GM21529 (cell line): ENCODE data around the gene PCDHGA5.
"Not testable (repeated sequence)": the region's sequence is repeated elsewhere in the genome, so short reads cannot be mapped to it uniquely, and the experiment has no call there.

Source experiments
- ATAC-seq: cut with Tn5 transposase; IDR thresholded peaks from one replicate; pipeline ENCODE4 v1.9.1; 2021; ENCODE audit not compliant: unreplicated experiment

Gene PCDHGA5

DNA sequence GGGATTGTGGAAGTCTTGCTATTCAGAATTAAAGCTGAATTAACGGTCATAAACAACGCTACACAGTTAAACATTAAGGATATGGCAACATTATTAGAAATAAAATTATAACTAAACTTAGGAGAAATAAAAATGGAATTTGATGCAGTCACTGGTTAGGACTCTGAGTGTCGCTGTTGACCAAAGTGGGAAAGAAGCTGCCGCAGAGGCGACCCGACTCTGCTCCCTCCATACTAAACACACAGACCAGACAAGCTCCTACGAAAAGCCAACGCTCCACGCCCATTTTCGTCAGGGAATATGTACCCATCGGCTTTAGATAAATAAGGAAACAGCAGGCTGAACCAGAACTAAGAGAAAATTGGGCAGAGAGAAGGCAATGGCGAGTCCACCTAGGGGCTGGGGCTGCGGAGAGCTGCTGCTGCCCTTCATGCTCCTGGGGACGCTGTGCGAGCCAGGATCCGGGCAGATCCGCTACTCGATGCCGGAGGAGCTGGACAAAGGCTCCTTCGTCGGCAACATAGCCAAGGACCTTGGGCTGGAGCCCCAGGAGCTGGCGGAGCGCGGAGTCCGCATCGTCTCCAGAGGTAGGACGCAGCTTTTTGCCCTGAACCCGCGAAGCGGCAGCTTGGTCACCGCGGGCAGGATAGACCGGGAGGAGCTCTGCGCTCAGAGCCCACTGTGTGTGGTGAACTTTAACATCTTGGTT lies at the start of gene PCDHGA5:
Gene PCDHGA5, plus strand, starts transcription at position 211 of the 709 bp plus-strand sequence. Its CDS starts 169 bp downstream, at position 380.
- ATAC-seq = no peak

DNA sequence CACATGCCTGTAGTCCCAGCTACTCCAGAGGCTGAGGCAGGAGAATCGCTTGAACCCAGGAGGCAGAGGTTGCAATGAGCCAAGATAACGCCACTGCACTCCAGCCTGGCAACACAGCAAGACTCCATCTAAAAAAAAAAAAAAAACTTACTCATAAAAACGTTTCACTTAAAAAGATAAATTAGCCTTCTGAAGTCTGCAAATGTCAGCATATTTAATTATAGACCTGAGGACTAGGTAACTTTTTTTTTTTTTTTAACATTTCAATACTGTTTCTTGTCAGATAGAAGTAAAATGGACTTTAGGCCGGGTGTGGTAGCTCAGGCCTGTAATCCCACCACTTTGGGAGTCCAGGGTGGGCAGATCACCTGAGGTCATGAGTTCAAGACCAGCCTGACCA lies 47.0 kb upstream of the PCDHGA5 start:
- not testable (repeated sequence) for ATAC-seq

DNA sequence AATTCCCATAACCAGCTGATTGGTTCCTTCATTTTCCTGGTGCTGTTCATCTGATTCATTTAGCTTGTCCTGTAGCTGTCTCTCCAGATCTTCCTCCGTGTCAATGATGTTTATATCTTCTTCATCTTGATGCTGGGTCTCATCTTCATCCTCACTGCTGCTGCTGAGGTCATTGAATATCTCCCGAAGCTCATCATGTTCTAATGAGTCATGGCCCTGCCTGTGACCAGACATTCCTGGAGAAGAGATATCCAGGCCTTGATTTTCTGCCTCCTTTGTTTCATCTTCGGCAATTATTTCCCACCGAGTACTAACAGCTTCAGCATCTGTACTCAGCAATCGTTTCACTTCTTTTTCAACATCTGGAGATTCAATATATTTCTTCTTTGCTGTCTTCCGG lies 44.8 kb upstream of the PCDHGA5 start:
- ATAC-seq = no peak

DNA sequence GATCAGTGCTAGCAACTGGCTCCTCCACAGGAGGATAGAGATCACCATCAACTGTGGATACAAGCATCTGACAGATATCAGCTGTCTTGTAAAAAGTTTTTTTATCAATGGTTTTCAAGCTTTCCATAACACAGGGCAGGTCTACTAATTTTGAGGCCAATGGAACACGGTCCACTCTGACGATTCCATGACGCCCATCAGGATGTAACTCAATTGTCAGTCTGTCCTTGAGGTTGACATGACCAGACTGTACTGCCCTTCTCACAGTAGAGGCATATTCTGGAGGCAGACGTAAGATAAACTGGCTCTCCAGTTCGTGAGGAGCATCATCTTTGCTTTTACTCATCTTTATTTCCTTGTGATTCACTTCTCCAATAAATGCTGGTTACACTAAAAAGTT lies 44.3 kb upstream of the PCDHGA5 start:
- no peak for ATAC-seq

DNA sequence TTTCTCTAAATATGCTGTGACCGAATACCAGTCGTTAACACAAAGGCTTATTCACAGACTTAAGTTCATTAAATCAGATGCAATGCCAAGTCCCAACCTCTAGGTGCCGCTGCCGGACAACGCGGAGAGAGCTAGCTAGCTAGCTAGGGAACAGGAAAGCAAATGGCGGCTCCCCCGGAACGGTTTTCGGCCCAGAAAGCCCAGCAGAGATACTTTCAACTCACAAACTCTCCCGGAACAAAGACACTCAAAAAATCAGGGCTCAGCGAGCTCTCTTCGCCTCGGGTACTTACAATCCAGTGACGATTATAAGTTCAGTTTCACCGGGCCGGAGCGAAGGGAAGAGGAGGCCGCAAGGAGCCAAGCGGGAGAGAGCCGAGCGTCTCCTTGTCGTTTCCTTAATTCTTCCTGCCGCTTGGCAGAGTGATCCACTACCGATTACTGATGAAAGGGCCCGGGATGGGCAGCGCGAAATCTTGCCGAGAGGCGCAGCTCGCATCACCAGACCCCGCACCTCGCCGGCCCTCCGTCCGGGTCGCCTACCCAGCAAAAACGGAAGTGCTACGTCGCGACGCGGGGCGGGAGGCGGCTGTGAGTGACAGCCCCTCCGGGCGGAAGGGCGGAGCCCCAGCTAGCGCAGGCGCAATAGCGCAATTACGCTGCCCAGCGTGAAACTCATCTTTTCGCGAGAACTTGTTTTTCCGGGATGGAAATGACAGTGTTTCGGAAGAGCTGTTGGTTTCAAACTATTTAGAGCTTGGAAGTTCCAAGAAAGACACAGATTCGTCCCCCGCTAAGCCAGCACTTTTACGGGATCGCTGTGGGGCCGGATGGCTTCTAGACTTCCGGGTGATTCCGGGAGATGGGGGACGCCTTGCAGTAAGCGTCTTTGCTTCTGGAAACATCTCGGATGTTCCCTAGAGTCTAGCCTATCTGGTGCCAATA lies 43.5 kb upstream of the PCDHGA5 start, which contains the start of gene TAF7:
Gene TAF7, minus strand, starts transcription at position 560 of the 945 bp plus-strand sequence. CDS start 740 bp downstream, outside the sequence.
- peak; percentile 93 for ATAC-seq

DNA sequence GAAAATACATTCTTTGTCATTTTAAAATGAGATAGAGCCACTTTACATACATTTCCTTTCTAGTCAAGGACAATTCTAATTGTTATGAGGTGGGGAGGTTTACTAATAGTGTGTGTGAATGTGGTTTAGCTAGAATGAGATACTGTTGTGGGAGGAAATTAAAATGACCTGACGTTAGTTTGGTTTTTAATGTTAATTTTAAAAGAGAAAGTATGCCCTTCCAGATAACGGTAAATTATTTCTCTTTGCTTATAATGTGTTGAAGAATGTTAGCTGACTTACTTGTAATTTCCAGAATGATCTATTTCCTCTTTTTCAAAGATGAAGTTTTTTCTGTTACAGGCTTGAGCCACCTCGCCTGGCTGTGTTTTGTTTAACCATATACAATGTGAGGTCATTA lies 41.7 kb upstream of the PCDHGA5 start:
- ATAC-seq = no peak

DNA sequence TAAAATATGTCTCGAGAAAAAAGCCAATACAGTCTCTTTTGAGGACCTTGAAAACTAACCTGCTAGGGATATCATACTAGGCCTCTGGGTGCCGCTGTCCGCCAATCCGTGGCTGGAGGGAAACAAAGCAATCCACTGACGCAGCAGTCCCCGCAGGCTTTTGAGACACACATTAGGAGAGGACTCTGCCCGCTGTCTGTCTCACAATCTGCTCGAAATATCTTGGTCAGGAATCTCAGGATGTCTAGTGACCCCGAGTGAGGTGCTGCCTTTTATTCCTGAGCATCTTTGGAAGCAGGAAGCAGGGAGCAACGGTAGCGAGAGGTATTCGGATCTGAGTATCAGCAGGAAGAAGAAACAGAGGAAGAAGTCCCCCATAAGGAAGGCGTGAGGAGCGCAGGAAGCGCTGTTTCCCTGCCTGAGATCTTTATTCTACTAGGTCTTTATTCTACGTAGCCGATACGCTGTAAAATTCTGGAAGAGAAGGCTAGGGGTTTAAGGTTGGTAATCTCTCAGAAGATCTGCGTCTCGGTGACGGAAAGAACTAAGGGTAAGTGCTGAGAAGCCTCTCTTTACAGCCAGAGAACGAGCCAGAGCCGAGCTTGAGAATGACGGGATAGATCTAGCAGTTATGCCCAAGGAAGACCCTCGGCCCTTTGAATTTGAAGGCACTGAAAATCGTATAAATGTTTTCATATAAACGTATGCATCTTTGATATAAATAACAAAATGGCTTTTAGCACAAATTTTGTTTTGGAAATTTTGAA lies 37.7 kb upstream of the PCDHGA5 start:
- ATAC-seq = peak; percentile 96

DNA sequence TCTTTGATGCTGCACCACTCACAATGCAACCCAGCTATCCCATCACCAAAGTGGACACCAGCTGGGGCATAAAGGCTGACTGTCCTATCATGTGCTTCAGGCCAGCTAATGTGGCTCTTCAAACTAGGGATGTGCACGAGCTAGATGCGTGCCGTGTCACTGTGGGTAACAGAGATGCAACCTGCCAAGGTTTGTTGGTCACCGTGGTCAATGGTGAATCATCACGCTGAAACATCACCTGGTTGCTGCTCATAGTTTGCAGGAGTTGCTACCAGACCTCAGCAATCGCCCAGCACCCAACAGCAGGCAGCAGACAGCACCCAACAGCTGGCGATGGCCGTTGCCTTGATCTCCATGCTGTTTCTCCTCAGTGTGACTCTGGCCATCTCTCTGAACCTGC lies 35.7 kb upstream of the PCDHGA5 start:
- ATAC-seq = no peak

DNA sequence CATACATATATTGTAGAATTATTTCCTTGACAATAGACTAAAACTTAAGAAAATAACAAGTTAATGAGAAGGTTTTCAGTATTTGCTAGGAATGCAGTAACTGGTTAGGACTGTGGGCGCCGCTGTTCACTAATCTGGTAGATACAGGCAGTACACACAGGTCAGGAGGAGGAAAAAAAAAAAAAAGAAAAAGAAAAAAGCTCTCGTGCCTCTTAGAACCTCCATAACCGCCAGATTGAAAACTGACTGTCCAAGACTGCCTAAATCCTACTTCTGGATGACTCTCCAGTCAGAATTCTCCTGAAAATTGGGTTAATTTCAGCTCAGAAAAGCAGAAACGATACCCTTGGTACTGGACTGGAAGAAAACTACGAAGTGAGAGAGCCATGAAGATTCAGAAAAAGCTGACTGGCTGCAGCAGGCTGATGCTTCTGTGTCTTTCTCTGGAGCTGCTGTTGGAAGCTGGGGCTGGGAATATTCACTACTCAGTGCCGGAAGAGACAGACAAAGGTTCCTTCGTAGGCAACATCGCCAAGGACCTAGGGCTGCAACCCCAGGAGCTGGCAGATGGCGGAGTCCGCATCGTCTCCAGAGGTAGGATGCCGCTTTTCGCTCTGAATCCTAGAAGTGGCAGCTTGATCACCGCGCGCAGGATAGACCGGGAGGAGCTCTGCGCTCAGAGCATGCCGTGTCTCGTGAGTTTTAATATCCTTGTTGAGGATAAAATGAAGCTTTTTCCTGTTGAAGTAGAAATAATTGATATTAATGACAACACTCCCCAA lies 33.5 kb upstream of the PCDHGA5 start, which contains the start of gene PCDHGA1:
Gene PCDHGA1, plus strand, starts transcription at position 216 of the 782 bp plus-strand sequence.
- ATAC-seq = no peak

DNA sequence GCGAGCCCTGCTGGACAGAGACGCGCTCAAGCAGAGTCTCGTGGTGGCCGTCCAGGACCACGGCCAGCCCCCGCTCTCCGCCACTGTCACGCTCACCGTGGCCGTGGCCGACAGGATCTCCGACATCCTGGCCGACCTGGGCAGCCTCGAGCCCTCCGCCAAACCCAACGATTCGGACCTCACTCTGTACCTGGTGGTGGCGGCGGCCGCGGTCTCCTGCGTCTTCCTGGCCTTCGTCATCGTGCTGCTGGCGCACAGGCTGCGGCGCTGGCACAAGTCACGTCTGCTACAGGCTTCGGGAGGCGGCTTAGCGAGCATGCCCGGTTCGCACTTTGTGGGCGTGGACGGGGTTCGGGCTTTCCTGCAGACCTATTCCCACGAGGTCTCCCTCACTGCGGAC lies 31.4 kb upstream of the PCDHGA5 start:
- ATAC-seq = not testable (repeated sequence)

DNA sequence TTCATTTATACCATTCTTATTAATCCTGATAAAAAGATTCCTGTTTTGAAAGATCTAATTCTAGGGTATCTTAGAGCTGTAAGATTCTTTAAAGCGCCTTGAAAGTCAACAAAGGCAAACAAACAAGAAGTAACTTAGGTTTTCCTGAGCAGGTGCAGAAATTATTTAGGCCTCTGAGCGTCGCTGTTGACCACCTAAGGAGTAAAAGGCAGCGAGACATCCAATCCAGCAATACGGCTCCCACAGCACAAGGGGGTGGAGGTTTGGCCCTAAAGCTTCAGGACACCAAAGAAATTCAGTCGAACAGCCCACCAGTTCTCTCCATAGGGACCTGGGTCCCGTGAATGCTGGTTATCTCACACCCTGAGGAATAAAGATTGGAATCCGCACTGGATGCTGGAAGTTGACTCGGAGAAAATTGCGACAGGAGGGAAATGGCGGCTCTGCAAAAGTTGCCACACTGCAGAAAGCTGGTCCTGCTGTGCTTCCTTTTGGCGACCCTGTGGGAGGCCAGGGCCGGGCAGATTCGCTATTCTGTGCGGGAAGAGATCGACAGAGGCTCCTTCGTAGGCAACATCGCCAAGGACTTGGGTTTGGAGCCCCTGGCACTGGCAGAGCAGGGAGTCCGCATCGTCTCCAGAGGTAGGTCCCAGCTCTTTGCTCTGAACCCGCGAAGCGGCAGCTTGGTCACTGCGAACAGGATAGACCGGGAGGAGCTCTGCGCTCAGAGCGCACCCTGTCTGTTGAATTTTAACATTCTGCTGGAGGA lies 25.2 kb upstream of the PCDHGA5 start, which contains the start of gene PCDHGA2:
Gene PCDHGA2, plus strand, starts transcription at position 223 of the 769 bp plus-strand sequence.
- no peak for ATAC-seq

DNA sequence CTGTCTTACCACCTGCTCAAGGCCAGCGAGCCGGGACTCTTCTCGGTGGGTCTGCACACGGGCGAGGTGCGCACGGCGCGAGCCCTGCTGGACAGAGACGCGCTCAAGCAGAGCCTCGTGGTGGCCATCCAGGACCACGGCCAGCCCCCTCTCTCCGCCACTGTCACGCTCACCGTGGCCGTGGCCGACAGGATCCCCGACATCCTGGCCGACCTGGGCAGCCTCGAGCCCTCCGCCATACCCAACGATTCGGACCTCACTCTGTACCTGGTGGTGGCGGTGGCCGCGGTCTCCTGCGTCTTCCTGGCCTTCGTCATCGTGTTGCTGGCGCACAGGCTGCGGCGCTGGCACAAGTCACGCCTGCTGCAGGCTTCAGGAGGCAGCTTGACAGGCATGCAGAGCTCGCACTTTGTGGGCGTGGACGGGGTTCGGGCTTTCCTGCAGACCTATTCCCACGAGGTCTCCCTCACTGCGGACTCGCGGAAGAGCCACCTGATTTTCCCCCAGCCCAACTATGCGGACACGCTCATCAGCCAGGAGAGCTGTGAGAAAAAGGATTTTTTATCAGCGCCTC lies 23.1 kb upstream of the PCDHGA5 start:
- ATAC-seq = not testable (repeated sequence)

DNA sequence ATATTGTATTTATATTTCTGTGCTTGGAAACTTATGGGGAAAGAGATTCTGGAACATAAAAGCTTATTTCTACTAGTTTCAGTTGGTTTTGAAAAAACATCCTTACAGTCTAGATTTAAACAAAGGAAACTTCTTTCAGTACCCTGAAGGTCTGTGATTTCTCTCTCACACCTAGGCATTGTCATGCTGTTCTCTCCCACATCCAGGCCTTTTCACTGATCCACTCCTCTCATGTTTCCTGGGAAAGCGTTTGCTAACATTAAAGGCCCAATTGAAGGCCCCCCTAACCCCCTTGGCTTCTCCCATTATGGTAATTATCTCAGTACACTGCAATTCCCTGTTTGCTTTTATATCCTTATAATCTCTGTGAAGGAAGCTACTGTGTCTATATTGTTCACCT lies 21.2 kb upstream of the PCDHGA5 start:
- no peak for ATAC-seq

DNA sequence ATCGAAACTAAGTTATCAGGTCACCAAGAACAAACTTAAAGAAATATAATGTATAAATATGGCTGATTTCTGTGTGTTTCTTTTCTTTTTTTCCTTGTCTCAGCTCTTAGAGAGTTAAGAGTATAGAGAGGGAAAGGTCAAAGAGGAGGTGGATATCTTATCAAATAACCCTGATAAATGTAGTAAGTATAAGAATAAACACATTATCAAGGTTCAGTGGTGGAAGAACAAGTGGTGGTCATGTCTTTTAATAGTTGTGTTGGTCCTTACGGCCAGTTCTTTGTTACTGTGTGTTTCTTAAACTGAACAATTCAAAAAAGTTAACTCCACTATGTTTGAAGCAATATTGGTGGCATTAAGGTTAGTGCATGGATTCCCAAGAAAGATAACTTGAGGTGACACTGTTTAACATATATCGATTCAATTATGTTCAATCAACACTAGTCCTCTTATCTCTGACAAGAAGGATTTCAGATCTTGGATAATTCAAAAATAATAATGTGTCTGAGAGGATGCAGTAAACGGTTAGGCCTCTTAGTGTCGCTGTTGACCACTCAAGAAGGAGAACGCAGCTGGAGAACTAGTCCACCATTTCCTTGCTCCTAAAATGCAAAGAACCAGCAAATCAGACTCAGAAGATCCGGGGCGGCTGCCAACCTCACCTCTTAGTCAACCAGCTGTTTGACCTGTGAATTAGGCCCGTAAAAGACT lies 20.6 kb upstream of the PCDHGA5 start, which contains the start of gene PCDHGA3:
Gene PCDHGA3, plus strand, starts transcription at position 588 of the 711 bp plus-strand sequence. CDS start 205 bp downstream, outside the sequence.
- no peak for ATAC-seq

DNA sequence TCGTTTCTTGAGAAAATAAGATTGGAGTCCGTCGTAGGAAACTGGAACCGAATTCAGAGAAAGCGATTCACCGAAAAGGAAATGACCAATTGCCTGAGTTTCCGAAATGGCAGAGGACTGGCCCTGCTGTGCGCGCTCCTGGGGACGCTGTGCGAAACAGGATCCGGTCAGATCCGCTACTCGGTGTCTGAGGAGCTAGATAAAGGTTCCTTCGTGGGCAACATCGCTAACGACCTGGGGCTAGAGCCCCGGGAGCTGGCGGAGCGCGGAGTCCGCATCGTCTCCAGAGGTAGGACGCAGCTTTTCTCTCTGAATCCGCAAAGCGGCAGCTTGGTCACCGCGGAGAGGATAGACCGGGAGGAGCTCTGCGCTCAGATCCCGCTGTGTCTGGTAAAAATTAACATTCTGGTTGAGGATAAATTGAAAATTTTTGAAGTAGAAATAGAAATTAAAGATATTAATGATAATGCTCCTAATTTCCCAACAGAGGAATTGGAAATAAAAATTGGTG lies 20.0 kb upstream of the PCDHGA5 start:
- no peak for ATAC-seq

DNA sequence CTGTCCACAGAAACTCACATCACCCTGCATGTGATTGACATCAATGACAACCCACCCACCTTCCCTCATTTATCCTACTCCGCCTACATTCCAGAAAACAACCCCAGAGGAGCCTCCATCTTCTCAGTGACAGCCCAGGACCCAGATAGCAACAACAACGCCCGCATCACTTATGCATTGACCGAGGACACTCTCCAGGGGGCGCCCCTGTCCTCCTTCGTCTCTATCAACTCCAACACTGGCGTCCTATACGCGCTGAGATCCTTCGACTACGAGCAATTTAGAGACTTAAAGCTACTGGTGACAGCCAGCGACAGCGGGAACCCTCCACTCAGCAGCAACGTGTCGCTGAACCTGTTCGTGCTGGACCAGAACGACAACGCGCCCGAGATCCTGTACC lies 18.6 kb upstream of the PCDHGA5 start:
- ATAC-seq = no peak

DNA sequence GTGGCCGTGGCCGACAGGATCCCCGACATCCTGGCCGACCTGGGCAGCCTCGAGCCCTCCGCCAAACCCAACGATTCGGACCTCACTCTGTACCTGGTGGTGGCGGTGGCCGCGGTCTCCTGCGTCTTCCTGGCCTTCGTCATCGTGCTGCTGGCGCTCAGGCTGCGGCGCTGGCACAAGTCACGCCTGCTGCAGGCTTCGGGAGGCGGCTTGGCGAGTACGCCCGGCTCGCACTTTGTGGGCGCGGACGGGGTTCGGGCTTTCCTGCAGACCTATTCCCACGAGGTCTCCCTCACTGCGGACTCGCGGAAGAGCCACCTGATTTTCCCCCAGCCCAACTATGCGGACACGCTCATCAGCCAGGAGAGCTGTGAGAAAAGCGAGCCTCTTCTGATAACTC lies 17.9 kb upstream of the PCDHGA5 start:
- not testable (repeated sequence) for ATAC-seq
